B cell (primary cell): ENCODE results near the gene NELL2. TPM values are rescaled to one million over a fixed set of nuclear protein-coding genes. Genes with fewer than 3 reads are reported as not detected.

Experiments
- ATAC-seq: fragments of 200-7000 bp; cut with Tn5 transposase; one replicate; pipeline ENCODE4 v1.10.0; 2021; ENCODE audit warnings: low read depth, mild to moderate bottlenecking, moderate number of reproducible peaks, moderate library complexity
- CTCF ChIA-PET: fragments of 350-600 bp; sonication (Branson Sonifier 250); formaldehyde crosslinking; loops from one replicate; lab custom pipeline; 2021; ENCODE audit warnings: antibody characterized with exemption, inconsistent platforms; lab: Charles Lee
- POLR2A ChIA-PET: fragments of 350-600 bp; sonication (Branson Sonifier 250); formaldehyde crosslinking; loops from one replicate; lab custom pipeline; 2021; ENCODE audit warnings: antibody characterized with exemption; lab: Charles Lee
- DNase-seq: peaks from one replicate; pipeline ENCODE4 v3.0.0; 2013
- H2AFZ ChIP-seq: 2 replicates; pipeline ENCODE4 v1.6.1; 2012; ENCODE audit warnings: mild to moderate bottlenecking, low read depth, low read length; ENCODE audit not compliant: insufficient read depth, poor library complexity, severe bottlenecking
- H3K27ac ChIP-seq, 2 donors: 1 replicate in 1 of 2; 2 replicates in 1 of 2; pipeline ENCODE4 v1.5.1; 2012 to 2013; ENCODE audit warnings: low read length in 2 of 2, mild to moderate bottlenecking in 2 of 2, moderate library complexity in 1 of 2
- H3K27me3 ChIP-seq, 4 experiments: fragments of 200-600 bp in 1 of 4; sonication (generic) in 1 of 4; replicated peaks in 1 of 4; 1 replicate in 2 of 4; 2 replicates in 2 of 4; pipeline versions ENCODE4 v1.6.1 to v1.7.0; 2013 to 2016; ENCODE audit warnings: low read length in 3 of 4, mild to moderate bottlenecking in 2 of 4, mixed read lengths in 1 of 4, moderate library complexity in 1 of 4; ENCODE audit not compliant: insufficient read depth in 4 of 4, control insufficient read depth in 3 of 4; ENCODE audit errors: control extremely low read depth in 1 of 4
- H3K36me3 ChIP-seq, 2 experiments: replicated peaks in 1 of 2; 1 replicate in 1 of 2; 2 replicates in 1 of 2; pipeline versions ENCODE4 v1.6.1 to v1.7.1; 2013; ENCODE audit warnings: low read length in 1 of 2; ENCODE audit not compliant: insufficient read depth in 2 of 2, control insufficient read depth in 1 of 2; ENCODE audit errors: control extremely low read depth in 1 of 2, extremely low read depth in 1 of 2
- H3K4me1 ChIP-seq, 2 donors: fragments of 200-600 bp in 1 of 2; sonication (generic) in 1 of 2; 1 replicate in 1 of 2; 2 replicates in 1 of 2; pipeline versions ENCODE4 v1.5.1 to v1.6.1; 2013 to 2017; ENCODE audit warnings: low read length in 2 of 2; ENCODE audit not compliant: control insufficient read depth in 2 of 2, insufficient read depth in 2 of 2
- H3K4me2 ChIP-seq: replicated peaks from 2 replicates; pipeline ENCODE3; 2012; ENCODE audit warnings: mild to moderate bottlenecking, low read depth, low read length; ENCODE audit not compliant: poor library complexity, severe bottlenecking
- H3K4me3 ChIP-seq, 5 experiments: fragments of 200-600 bp in 1 of 5; sonication (generic) in 1 of 5; 1 replicate in 3 of 5; 2 replicates in 2 of 5; pipeline versions ENCODE4 v1.5.1 to v1.7.0; 2011 to 2016; ENCODE audit warnings: low read length in 4 of 5, mild to moderate bottlenecking in 4 of 5, low read depth in 2 of 5, control low read depth in 1 of 5, moderate library complexity in 1 of 5; ENCODE audit not compliant: insufficient read depth in 1 of 5; ENCODE audit errors: control extremely low read depth in 1 of 5, extremely low read depth in 1 of 5
- H3K79me2 ChIP-seq: fragments of 200-600 bp; sonication (generic); one replicate; pipeline ENCODE4 v1.6.0; 2016; ENCODE audit warnings: low read length; ENCODE audit not compliant: control insufficient read depth, insufficient read depth
- H3K9ac ChIP-seq: fragments of 200-600 bp; sonication (generic); 2 replicates; pipeline ENCODE4 v1.6.1; 2017; ENCODE audit warnings: mild to moderate bottlenecking, low read length, moderate library complexity
- H3K9me3 ChIP-seq, 3 donors: one replicate each; pipeline versions ENCODE4 v1.6.1 to v1.7.1; 2013; ENCODE audit warnings: low read length in 2 of 3; ENCODE audit not compliant: control insufficient read depth in 2 of 3, insufficient read depth in 1 of 3; ENCODE audit errors: control extremely low read depth in 1 of 3
- H4K20me1 ChIP-seq: 2 replicates; pipeline ENCODE4 v1.6.0; 2012; ENCODE audit warnings: mild to moderate bottlenecking, low read length; ENCODE audit not compliant: insufficient read depth, control insufficient read depth, poor library complexity, severe bottlenecking
- H3K27ac Mint-ChIP-seq: one replicate; pipeline ENCODE4 v1.8.0; 2021; ENCODE audit warnings: mixed read lengths
- H3K27me3 Mint-ChIP-seq: one replicate; pipeline ENCODE4 v1.8.0; 2021; ENCODE audit warnings: mixed read lengths
- H3K4me1 Mint-ChIP-seq: one replicate; pipeline ENCODE4 v1.8.0; 2021; ENCODE audit warnings: mixed read lengths
- H3K4me3 Mint-ChIP-seq: one replicate; pipeline ENCODE4 v1.8.0; 2021; ENCODE audit warnings: mixed read lengths
- H3K9me3 Mint-ChIP-seq: one replicate; pipeline ENCODE4 v1.8.0; 2022; ENCODE audit warnings: mixed read lengths; ENCODE audit not compliant: insufficient read depth
- EZH2 ChIP-seq: IDR thresholded peaks from 2 replicates; pipeline ENCODE4 v1.6.1; 2012; ENCODE audit warnings: borderline replicate concordance, low read depth, mild to moderate bottlenecking, moderate library complexity, low read length; ENCODE audit not compliant: insufficient read depth, poor library complexity, severe bottlenecking
- WGBS: methylation state at CpG from one replicate; pipeline ENCODE4 v1.1.5; 2013; ENCODE audit warnings: missing lambda C conversion rate; ENCODE audit not compliant: insufficient coverage; 5-methylcytosine and 5-hydroxymethylcytosine counted together
- intact Hi-C: fragments of 100-400 bp; cut with micrococcal nuclease; formaldehyde crosslinking; loops from one replicate; pipeline ENCODE4 v1.10.0; 2022
- polyA plus RNA-seq: library from polyadenylated mRNA; depleted of rRNA; stranded (reverse); fragments of >200 nt; gene quantifications from 2 replicates; pipeline ENCODE4 v1.2.3, GENCODE V29; 2012
- total RNA-seq, 2 donors: library from RNA; stranded (reverse); fragments of 120-200 nt in 1 of 2; gene quantifications; 1 replicate in 1 of 2; 2 replicates in 1 of 2; pipeline versions ENCODE4 v1.2.3 to v1.2.4, GENCODE V29; 2013 to 2022
- TF ChIP-seq, protein P1 (sequence below): fragments of 200-600 bp; IDR thresholded peaks from one replicate; pipeline ENCODE4 v1.8.0; 2022; ENCODE audit warnings: antibody characterized with exemption, mild to moderate bottlenecking

The NELL2 gene
- total and polyA plus RNA-seq, 2 donors (not counting 1 experiment from before 2014, with no cell fraction given): 0.22 TPM; not detected in 1

DNA sequence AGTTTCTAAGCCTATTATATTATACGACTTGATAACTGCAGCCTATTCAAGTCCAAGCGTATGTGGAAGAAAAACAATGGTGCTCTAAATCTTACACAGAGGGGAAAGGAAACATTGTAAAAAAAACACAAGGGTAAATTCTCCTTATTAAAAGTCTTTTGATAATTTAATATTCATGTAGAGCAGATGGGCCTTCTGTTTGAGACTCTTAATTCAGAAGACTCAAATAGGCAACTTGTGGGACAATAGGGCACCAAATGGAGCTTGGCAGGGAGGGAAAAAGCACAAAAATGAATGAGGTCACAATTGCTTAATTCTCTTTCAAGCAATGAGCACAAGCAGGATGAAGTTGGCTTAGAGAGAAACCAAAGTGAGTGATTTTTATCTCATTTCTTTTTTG is 159.4 kb downstream of the NELL2 start:
- Histone ChIP-seq H2AFZ (no peak overlapping the region), H3K4me3 (no peak overlapping the region), H4K20me1 (no peaks in the 10 kb centered on the region), H3K4me2 (no peak overlapping the region), H3K36me3 (no peaks in the 10 kb centered on the region), H3K4me1 (no peaks in the 10 kb centered on the region), H3K27ac (no peak overlapping the region), H3K9ac (no peak overlapping the region), H3K9me3 (no peaks in the 10 kb centered on the region), H3K79me2 (no peaks in the 10 kb centered on the region), H3K27me3 (no peaks in the 10 kb centered on the region)
- Mint-ChIP-seq H3K9me3 (no peaks in the 10 kb centered on the region), H3K4me3 (no peak overlapping the region), H3K27ac (no peak overlapping the region), H3K4me1 (no peaks in the 10 kb centered on the region), H3K27me3 (no peaks in the 10 kb centered on the region)
- ChIA-PET CTCF (no interaction called here), POLR2A (no interaction called here)
- no peak for ATAC-seq
- WGBS: no CpG with 5 or more reads among the region's 2 CpGs
- no peak for TF ChIP-seq EZH2
- TF ChIP-seq, protein P1, sequence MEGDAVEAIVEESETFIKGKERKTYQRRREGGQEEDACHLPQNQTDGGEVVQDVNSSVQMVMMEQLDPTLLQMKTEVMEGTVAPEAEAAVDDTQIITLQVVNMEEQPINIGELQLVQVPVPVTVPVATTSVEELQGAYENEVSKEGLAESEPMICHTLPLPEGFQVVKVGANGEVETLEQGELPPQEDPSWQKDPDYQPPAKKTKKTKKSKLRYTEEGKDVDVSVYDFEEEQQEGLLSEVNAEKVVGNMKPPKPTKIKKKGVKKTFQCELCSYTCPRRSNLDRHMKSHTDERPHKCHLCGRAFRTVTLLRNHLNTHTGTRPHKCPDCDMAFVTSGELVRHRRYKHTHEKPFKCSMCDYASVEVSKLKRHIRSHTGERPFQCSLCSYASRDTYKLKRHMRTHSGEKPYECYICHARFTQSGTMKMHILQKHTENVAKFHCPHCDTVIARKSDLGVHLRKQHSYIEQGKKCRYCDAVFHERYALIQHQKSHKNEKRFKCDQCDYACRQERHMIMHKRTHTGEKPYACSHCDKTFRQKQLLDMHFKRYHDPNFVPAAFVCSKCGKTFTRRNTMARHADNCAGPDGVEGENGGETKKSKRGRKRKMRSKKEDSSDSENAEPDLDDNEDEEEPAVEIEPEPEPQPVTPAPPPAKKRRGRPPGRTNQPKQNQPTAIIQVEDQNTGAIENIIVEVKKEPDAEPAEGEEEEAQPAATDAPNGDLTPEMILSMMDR: no peak
- intact Hi-C loops: no loop called here
- no peak for DNase-seq

- H3K79me2 ChIP-seq: no peaks in the 10 kb centered on the region
- TF ChIP-seq, protein P1: no peak
- TF ChIP-seq EZH2: no peak
- ChIA-PET POLR2A (no interaction called here), CTCF (no interaction called here)
- WGBS: no CpG with 5 or more reads among the region's 1 CpG
- H3K4me3 ChIP-seq: no peak overlapping the region
- Mint-ChIP-seq H3K9me3 (no peaks in the 10 kb centered on the region), H3K4me3 (no peak overlapping the region), H3K27me3 (no peaks in the 10 kb centered on the region), H3K4me1 (no peaks in the 10 kb centered on the region), H3K27ac (no peak overlapping the region)
- H3K27ac ChIP-seq: no peak overlapping the region
- no peak for DNase-seq
- ATAC-seq: no peak
- H3K4me1 ChIP-seq: no peaks in the 10 kb centered on the region
- no peak overlapping the region for H3K9ac ChIP-seq
- intact Hi-C loops: no loop called here
- no peak overlapping the region for H3K4me2 ChIP-seq
- no peaks in the 10 kb centered on the region for H3K27me3 ChIP-seq
- no peaks in the 10 kb centered on the region for H3K9me3 ChIP-seq
- no peak overlapping the region for H2AFZ ChIP-seq
- no peaks in the 10 kb centered on the region for H4K20me1 ChIP-seq
- no peaks in the 10 kb centered on the region for H3K36me3 ChIP-seq
These were observed 164.4 kb downstream of the NELL2 start for GRCh38 chr12:44711736-44712135.
